GM19452 (cell line): ENCODE results near the gene NEUROG1.

Experiments used
- ATAC-seq: cut with Tn5 transposase; IDR thresholded peaks from one replicate; pipeline ENCODE4 v1.9.1; 2021; ENCODE audit not compliant: unreplicated experiment

Gene NEUROG1

GRCh38 chr5:135535820-135536801, at the start of gene NEUROG1:
TSS of gene NEUROG1 (minus strand) at chr5:135535964. CDS start at chr5:135535690, 274 bp downstream.
- no peak for ATAC-seq

- ATAC-seq, result no peak
Measured at GRCh38 chr5:135584918-135585317, 49.2 kb upstream of the NEUROG1 start.

GRCh38 chr5:135584276-135584675, 48.5 kb upstream of the NEUROG1 start:
- ATAC-seq, result no peak

- ATAC-seq, result no peak
Measured at GRCh38 chr5:135582099-135582781, 46.5 kb upstream of the NEUROG1 start.

- ATAC-seq, result no peak
Measured at GRCh38 chr5:135578685-135579341, 43.0 kb upstream of the NEUROG1 start, which contains the start of gene CXCL14. TSS of gene CXCL14 (minus strand) at chr5:135578991. CDS start at chr5:135578778, 213 bp downstream.

- ATAC-seq, result no peak
Measured at GRCh38 chr5:135578305-135578684, 42.5 kb upstream of the NEUROG1 start.

GRCh38 chr5:135577421-135577820, 41.7 kb upstream of the NEUROG1 start:
- no peak for ATAC-seq

GRCh38 chr5:135576075-135576599, 40.4 kb upstream of the NEUROG1 start:
- ATAC-seq, result no peak

- ATAC-seq, result no peak
Measured at GRCh38 chr5:135574493-135574892, 38.7 kb upstream of the NEUROG1 start.

- ATAC-seq, result no peak
Measured at GRCh38 chr5:135571902-135572301, 36.1 kb upstream of the NEUROG1 start.

- ATAC-seq, result no peak
Measured at GRCh38 chr5:135571066-135571609, 35.4 kb upstream of the NEUROG1 start.

- no peak for ATAC-seq
Measured at GRCh38 chr5:135570453-135570764, 34.6 kb upstream of the NEUROG1 start.

GRCh38 chr5:135569755-135570452, 34.1 kb upstream of the NEUROG1 start:
- ATAC-seq, result no peak

- ATAC-seq, result no peak
Measured at GRCh38 chr5:135568923-135569360, 33.2 kb upstream of the NEUROG1 start.

GRCh38 chr5:135568246-135568645, 32.5 kb upstream of the NEUROG1 start:
- no peak for ATAC-seq

- no peak for ATAC-seq
Measured at GRCh38 chr5:135567661-135568060, 31.9 kb upstream of the NEUROG1 start.

GRCh38 chr5:135566422-135567400, 30.9 kb upstream of the NEUROG1 start:
- ATAC-seq, result no peak

- no peak for ATAC-seq
Measured at GRCh38 chr5:135565725-135566421, 30.1 kb upstream of the NEUROG1 start.

- ATAC-seq, result no peak
Measured at GRCh38 chr5:135565266-135565665, 29.5 kb upstream of the NEUROG1 start.
